Left ventricle myocardium inferior (tissue), 1 donor: Measurements from ENCODE around the gene AMPH. TPM values are rescaled to one million over a fixed set of nuclear protein-coding genes. Genes with fewer than 3 reads are reported as not detected.
A peak's percentile ranks its signal among the peaks of the same experiment; 100 is the strongest.
"Not testable (repeated sequence)": the region's sequence is repeated elsewhere in the genome, so short reads cannot be mapped to it uniquely, and the experiment has no call there.

ENCODE experiments used
- DNase-seq: peaks from one replicate; pipeline ENCODE4 v3.0.0-alpha.2; 2020
- H3K27ac ChIP-seq: fragments of 200-600 bp; replicated peaks from 2 replicates; pipeline ENCODE4 v1.8.0; 2021
- H3K27me3 ChIP-seq: fragments of 200-600 bp; 2 replicates; pipeline ENCODE4 v1.8.0; 2021; ENCODE audit warnings: low read depth
- H3K36me3 ChIP-seq: fragments of 200-600 bp; 2 replicates; pipeline ENCODE4 v1.8.0; 2021
- H3K4me1 ChIP-seq: fragments of 200-600 bp; 2 replicates; pipeline ENCODE4 v1.8.0; 2021
- H3K4me3 ChIP-seq: fragments of 200-600 bp; 2 replicates; pipeline ENCODE4 v1.8.0; 2021; ENCODE audit warnings: mild to moderate bottlenecking, moderate library complexity
- H3K9me3 ChIP-seq: fragments of 200-600 bp; replicated peaks from 2 replicates; pipeline ENCODE4 v1.8.0; 2021
- intact Hi-C: fragments of 100-400 bp; cut with micrococcal nuclease; formaldehyde crosslinking; loops from one replicate; pipeline ENCODE4 v1.11.0; 2022
- total RNA-seq: library from RNA; stranded (reverse); fragmentation: NEBNext Ultra II Directional; extraction: Animal tissue kit (Norgen Biotek cat#: 25700); gene quantifications from one replicate; pipeline ENCODE4 v1.2.1, GENCODE V29; 2021
- TF ChIP-seq, protein P1 (sequence below): fragments of 200-600 bp; IDR thresholded peaks from 2 replicates; pipeline ENCODE4 v1.8.0; 2021; ENCODE audit warnings: antibody characterized with exemption, mild to moderate bottlenecking, borderline replicate concordance
- donor health status: DM: no; HTN: yes; CAD: no; lungs with severe emphysema.

AMPH gene
- total RNA-seq, 1 donor from 2014 or later, result 2.6 TPM

DNA sequence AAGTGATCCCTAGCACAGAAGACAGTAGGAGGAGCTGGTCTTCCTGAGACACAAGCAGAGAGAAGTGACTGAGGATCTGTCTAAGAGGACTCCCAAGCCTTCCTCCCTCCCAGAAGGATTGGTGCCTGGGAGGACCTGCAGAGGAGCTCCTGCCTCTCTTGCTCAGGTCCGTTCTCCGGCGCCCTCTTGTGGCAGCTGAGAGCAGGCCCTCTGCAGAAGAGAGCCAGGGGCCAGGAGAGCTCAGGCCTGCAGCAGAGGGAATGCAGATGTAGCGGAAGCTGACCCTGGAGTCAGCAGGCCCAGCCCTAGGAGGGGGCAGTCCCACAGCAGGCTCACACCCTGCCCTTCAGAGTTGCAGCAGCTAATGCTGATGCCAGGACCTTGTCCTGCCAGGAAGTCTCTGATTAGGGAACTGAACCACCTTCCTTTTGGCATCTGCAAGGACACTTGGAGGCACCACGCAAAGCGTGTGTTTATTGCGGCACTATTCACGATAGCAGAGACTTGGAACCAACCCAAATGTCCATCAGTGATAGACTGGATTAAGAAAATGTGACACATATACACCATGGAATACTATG, 276.8 kb downstream of the AMPH start:
- H3K36me3 ChIP-seq, H3K4me3 ChIP-seq, H3K4me1 ChIP-seq, H3K27ac ChIP-seq, H3K9me3 ChIP-seq, H3K27me3 ChIP-seq, intact Hi-C loops: not testable (repeated sequence)
- peak; percentile 47 for DNase-seq
- TF ChIP-seq, protein P1, sequence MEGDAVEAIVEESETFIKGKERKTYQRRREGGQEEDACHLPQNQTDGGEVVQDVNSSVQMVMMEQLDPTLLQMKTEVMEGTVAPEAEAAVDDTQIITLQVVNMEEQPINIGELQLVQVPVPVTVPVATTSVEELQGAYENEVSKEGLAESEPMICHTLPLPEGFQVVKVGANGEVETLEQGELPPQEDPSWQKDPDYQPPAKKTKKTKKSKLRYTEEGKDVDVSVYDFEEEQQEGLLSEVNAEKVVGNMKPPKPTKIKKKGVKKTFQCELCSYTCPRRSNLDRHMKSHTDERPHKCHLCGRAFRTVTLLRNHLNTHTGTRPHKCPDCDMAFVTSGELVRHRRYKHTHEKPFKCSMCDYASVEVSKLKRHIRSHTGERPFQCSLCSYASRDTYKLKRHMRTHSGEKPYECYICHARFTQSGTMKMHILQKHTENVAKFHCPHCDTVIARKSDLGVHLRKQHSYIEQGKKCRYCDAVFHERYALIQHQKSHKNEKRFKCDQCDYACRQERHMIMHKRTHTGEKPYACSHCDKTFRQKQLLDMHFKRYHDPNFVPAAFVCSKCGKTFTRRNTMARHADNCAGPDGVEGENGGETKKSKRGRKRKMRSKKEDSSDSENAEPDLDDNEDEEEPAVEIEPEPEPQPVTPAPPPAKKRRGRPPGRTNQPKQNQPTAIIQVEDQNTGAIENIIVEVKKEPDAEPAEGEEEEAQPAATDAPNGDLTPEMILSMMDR, result peak; percentile 63

DNA sequence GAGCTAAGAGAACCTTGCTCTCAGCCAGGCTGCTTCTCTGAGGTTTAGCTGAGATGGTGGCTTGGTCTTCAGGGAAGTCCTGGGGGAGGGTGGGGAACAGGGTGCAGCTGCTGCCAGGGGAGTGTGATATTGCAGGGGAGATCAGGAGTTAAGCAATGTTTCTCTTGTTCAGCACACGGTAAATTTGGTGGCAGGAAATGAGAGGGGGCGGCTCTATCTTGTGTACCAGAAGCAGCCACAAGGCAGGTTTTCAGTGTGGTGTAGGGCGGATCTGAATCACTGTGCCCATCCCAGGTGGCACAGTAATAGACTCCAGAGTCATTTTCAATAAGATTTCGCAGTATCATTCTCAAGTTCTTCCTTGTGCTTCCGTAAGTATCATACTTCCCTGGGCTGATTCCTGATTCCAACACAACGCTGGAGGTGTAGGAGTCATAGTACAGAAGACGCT, 277.7 kb downstream of the AMPH start:
- intact Hi-C loops, DNase-seq, H3K9me3 ChIP-seq, H3K36me3 ChIP-seq, H3K4me1 ChIP-seq, H3K27me3 ChIP-seq, H3K4me3 ChIP-seq, H3K27ac ChIP-seq: not testable (repeated sequence)

DNA sequence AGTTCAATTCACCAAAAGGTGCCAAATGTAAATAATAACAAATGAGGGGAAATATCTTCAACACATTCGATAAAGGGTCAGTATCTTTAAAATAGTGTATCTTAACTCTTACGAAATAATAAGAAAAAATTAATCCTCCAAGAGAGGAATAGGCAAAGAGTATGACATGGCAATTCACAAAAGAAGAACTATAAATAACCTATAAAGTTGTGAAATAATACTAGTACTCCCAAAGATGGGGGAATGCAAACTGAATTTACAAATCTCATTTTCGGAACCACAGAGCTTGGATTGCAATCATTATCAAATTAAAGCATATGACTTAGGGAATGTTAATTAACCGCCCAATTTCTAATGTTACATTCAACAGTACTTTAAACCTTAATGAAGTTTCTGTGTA, 279.6 kb downstream of the AMPH start:
- H3K4me1 ChIP-seq, result no peaks in the 10 kb centered on the region
- intact Hi-C loops, result no loop called here
- H3K27ac ChIP-seq, result no peak overlapping the region
- no peaks in the 10 kb centered on the region for H3K36me3 ChIP-seq
- no peaks in the 10 kb centered on the region for H3K9me3 ChIP-seq
- no peaks in the 10 kb centered on the region for H3K27me3 ChIP-seq
- no peak overlapping the region for H3K4me3 ChIP-seq
- no peak for DNase-seq
- TF ChIP-seq, protein P1, result no peak

DNA sequence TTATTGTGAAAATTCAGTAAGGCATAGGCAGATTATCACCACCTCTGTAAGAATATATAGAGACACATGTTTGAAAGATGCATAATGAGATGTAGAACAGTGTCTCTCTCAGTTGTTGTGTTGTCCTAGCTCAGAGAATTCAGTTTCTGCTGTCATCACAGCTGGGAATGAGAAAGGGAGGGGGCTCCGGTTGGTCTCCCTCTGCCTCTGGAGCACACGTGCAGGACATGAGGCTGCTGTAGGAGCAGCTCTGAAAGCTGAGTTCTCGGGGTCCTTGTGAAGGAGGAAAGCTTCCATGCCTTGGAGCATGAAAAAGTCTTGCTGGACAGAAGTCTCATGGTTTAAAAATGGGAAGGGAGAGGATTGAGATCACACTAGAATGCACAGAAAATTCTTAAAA, 280.4 kb downstream of the AMPH start:
- H3K9me3 ChIP-seq, H3K4me1 ChIP-seq, H3K4me3 ChIP-seq, H3K27ac ChIP-seq, intact Hi-C loops, H3K36me3 ChIP-seq, DNase-seq, H3K27me3 ChIP-seq: not testable (repeated sequence)

DNA sequence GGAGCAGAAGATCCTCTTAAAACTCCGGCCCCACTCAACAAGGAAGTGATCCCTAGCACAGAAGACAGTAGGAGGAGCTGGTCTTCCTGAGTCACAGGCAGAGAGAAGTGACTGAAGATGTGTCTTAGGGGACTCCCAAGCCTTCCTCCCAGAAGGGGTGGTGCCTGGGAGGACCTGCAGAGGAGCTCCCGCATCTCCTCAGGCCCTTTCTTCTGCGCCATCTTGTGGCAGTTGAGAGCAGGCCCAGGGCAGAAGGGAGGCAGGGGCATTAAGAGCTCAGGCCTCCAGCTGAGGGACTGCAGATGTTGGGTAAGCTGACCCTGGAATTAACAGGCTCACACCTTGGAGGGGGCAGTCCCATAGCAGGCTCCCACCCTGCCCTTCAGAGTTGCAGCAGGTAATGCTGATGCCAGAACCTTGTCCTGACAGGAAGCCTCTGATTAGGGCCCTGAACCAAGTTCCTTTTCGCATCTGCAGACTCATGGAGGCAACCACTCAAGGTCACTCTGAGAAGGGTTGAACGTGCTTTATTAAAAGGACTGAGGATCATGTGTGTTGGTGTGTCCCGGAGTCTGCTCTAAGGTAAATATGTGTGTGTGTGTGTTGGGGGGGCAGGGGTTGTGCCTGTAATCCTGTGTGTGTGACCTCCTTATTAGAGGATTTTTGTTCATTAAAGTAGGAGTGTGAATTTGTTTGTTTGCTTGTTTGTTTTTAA, 281.1 kb downstream of the AMPH start:
- H3K36me3 ChIP-seq, H3K4me3 ChIP-seq, DNase-seq, intact Hi-C loops, H3K27ac ChIP-seq, H3K27me3 ChIP-seq, H3K4me1 ChIP-seq, H3K9me3 ChIP-seq: not testable (repeated sequence)
- TF ChIP-seq, protein P1, result peak; percentile 19

DNA sequence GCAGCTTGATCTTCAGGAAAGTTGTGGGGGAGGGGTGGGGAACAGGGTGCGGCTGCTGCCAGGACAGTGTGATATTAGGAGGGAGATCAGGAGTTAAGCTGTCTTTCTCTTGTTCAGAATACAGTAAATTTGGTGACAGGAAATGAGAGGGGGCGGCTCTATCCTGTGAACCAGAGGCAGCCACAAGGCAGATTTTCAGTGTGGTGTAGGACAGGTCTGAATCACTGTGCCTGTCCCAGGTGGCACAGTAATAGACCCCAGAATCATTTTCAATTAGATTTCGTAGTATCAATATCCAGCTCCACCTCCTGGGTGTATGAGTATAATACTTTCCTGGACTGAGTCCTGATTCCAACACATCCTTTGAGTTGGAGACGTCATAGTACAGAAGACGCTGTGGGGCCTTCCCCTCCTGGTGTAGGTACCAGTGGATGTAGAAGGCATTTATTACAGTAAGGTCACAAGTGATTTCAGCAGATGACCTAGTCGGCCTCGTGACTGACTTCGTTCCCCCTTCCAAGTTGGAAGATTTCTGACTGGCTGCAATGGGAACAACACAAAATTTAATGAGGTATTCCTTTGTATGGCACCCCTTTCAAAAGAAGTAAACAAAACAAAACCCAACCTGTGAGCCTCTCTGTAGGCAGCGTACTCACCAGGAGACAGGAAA, 281.9 kb downstream of the AMPH start:
- H3K9me3 ChIP-seq, H3K27ac ChIP-seq, DNase-seq, H3K27me3 ChIP-seq, H3K4me1 ChIP-seq, H3K36me3 ChIP-seq, intact Hi-C loops, H3K4me3 ChIP-seq: not testable (repeated sequence)
